Activated CD4-positive, alpha-beta T cell treated with anti-CD3 and anti-CD28 coated beads for 1 hour (primary cell): ENCODE results near the gene FBXO10.
"Not testable (repeated sequence)": the region's sequence is repeated elsewhere in the genome, so short reads cannot be mapped to it uniquely, and the experiment has no call there.

Source experiments
- DNase-seq: peaks from one replicate; pipeline ENCODE4 v3.0.0-alpha.2; 2020

Gene FBXO10

DNA sequence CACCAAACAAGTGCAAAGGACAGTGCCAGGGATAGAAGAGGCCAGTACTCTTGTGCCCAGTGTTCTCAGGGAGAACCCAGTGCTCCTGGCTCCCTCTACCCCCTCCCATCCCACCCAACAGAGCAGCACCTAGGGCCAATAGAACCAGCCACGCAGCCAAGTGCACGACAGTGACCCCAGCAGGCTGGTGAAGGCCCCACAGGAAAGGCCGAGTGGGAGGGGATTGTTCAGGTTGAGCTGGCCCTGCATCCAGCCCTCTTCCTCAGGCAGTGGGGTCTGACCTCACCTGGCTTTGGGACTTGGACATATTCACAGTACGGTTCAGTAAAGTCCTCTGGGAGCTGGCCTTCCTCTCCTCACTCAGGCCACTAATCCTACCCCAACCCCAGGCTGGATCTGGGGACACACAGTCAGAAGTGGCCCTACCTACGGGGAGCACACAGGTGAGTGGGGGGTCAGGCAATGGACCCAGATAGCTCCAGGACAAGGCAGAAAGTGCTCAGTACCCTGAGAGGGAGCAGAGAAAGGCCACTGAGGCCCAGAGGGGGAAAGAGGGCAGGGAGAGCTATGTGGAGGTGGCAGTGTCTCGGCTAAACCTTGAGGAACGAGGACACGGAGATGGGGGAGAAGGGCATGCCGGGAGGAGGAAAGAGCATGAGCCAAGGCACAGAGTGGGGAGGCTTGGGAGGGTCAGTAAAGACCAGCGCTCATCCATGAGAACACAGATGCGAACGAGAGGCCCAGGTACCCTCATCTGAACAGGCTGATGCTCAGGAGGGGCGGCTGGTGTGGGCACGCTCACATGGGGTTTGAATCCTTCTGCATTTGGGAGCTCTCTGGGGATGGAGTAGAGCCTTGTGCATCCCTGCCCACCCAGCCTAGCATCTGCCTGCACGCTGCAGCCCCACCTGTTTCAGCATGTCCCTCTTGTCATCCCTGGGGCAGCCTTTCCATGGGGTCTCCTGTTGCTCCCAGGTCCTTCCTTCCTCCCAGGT is 64.9 kb downstream of the FBXO10 start:
- no peak for DNase-seq

DNA sequence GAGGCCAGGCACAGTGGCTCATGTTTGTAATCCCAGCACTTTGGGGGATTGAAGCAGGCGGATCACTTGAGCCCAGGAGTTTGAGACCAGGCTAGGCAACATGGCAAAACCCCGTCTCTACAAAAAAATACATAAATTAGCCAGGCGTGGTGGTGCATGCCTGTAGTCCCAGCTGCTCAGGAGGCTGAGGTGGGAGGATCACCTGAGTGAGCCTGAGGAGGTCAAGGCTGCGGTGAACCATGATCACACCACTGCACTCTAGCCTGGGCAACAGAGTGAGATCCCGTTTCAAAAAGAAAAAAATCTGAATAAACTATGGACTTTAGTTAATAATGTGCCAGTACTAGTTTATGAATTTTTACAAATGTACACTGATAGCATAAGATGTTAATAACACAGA is 66.1 kb downstream of the FBXO10 start:
- DNase-seq, result not testable (repeated sequence)

DNA sequence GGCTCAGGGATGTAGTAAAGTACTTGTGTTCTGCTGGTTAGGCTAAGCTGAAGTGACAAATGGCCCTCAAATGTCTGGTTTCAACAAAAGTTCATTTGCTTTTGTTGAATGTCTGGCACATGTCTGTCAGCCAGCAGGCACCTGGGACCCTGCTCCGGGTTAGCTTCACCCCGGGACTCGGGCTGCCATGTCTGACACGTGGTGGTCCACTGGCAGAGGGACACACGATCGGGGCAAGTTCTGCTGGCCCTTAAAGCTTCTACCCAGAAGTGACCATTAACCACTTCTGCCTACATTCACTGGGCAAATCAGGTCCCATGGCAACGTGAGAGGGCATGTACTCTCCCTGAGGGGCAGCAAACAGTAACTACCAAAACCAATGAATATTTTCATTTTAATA is 66.6 kb downstream of the FBXO10 start:
- no peak for DNase-seq

DNA sequence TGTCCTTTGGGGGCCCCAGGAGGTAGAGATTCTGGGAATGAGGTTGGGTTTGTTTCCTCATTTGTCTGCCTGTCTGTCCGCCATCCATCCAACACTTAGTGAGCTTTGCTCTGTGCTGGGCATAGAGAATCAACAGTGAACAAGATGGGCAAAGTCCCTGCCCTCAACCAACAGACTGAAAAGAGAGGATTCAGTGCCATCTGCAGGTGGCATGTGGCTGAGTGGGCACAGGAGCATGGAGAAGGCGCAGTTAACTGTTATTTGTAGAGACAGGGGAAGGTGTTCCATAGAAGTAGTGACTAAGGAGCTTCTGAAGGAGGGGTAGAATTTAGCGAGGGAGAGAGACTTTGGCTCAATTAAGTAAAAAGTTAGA is 67.4 kb downstream of the FBXO10 start:
- DNase-seq, result no peak

DNA sequence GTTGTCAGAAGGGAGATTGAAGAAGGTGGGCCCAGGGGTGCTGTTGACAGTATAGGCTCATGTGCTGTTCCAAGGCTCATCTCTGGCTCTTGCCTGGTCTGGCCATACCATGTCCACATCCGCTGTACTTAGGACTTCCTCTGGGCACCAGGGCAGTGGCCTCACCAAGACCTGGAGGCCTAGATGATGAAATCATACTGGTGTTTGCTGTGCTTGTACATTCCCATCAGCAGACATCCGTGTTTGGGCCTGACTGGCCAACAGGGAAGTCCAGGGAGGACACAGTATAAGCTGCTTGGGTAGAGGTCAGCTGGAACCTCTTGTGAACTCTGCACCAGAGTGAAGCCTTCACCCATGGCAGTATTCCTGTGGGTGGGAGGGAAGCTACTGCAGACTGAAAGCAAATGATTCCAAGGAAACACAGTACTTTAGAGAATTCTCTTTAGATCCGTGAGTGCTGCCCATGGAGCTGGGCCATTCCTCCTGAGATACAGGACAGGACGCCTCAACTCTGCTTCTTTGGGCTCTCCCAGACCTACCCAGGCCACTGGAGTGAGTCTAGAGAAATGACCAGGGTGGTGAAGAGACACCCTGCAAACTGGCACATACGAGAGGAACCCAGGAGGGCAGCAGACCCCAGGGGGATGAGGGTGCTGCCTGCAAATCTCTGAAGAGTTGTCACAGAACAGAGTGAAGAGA is 67.9 kb downstream of the FBXO10 start:
- no peak for DNase-seq

DNA sequence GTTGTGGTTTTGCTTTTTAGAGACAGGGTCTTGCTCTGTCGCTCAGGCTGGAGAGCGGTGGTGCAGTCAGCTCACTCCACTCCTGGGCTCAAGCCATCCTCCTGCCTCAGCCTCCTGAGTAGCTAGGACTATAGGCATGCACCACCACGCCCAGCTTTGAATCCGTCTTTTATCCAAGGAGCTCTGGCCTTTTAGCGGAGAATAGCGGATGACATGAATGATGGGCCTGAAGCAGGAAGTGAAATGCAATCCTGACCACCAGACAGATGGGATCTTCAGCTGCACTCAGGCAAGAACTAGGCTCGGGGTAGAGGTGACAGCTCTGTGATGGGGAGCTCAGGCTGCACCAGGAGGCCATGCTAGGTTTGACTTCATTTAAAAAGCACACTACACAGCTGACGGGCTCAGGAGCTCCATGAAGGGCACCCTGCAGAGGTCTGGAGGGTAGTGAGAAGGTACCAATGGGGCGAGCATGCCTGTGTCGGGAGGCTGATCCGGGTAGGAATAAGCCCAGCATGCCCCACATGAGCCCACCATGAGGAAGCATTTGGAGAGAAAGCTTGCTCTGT is 68.5 kb downstream of the FBXO10 start:
- DNase-seq, result no peak

DNA sequence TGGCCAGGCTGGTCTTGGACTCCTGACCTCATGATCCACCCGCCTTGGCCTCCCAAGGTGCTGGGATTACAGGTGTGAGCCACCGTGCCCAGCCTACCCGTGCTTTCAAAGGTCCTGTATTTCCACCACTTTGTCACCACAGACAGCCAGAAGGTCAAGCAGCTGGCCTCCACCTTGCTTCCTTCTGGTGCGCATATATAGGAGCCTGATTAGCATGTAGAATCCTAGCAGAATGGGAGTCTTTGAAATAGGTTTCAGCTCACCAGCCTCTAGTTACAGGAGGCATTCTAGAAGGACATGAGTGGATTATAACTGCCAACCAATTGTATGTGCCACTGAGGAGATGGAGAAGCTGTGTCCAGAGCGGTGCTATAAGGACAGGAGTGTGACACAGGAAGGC is 71.6 kb downstream of the FBXO10 start:
- no peak for DNase-seq

DNA sequence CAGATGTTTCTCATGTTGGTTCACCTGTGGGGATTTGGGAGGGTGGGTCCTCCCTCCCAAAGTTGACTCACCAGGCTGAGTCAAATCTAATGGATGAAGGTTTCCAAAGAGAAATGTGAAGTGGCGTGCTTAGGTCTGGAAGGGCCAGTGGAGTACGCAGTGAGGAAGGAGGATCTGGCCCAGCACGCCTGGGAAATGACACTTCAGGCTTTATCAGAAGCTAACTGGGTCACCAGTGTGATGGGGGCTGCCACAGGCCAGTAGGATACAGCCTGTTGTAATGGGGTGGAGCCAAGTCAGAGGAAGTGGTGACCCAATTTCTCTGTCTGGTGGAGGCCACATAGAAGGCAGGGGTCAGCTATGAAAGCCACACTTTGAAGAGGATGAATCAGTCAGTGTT is 72.4 kb downstream of the FBXO10 start:
- no peak for DNase-seq

DNA sequence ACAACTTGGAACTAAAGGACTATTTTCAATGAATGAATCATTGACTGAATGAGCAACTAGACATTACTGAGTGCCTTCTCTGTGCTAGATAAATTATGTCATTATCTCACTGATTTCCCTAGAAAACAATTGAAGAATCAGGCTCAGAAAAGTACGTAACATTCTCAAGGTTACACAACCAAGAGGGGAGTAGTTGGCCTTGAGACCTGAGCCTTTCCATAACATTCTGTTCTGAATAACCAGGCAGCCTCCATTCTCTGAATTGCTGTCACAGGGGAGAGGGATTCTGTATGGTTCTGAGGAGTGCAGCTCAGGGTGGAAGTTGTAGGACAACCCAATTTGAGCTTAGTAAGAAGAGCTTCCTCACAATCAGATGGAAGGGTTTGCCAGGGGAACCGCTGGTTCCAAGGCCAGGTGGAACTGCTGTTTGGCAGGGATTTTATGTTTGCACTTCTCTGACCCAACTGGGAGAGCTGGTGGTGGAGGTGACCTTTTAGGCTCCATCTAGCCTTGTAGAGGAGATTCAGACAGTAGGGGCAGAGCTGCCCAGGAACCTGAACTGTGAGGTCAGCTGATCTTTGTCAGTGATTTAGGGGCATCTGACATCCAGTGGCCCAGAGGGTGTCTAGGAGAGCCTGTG is 74.1 kb downstream of the FBXO10 start:
- no peak for DNase-seq

DNA sequence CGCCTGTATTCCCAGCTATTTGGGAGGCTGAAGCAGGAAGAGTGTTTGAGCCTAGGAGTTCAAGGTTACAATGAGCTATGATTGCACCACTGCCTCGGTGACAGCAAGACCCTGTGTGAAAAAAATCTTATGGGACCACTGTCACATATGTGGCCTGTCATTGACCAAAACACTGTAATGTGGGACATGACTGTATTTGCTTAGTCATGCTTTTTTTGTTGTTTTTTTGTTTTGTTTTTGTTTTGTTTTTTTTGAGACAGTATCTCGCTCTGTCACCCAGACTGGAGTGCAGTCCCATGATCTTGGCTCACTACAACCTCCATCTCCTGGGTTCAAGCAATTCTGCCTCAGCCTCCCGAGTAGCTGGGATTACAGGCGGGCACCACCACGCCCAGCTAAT is 76.9 kb downstream of the FBXO10 start:
- no peak for DNase-seq

DNA sequence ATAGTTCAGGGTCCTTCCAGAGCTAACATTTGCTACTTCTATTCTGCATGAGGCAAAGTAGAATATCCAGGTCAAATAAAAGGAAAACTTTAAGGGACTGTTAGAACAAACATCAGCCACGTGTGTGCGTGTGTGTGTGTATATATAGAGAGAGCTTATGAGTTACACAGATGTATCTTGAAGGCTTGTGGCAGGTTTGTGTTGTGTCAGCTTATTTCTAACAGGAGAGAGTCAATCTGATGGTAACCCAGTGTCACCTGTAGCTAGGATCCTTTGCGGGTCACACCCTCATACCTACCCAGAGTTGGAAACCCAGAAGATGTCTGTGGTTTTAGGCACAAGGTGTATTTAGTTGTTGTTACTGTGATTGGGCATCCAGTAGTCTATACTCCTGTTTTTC is 77.7 kb downstream of the FBXO10 start:
- no peak for DNase-seq

DNA sequence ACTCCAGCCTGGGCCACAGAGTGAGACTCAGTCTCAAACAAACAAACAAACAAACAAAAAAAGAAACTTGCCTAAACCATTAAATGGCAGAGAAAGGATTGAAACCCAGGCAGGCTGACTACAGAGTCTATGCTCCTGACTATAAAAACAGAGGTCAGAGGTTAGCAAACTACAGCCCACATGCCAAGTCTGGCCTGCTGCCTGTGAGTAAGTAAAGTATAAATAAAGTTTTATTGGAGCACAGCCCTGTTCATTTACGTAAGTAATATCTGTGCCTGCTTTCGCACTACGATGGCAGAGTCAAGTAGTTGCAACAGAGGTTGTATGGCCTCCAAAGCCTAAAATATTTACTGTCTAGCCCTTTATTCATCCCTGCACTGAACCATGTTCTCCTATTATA is 78.9 kb downstream of the FBXO10 start:
- DNase-seq, result no peak

DNA sequence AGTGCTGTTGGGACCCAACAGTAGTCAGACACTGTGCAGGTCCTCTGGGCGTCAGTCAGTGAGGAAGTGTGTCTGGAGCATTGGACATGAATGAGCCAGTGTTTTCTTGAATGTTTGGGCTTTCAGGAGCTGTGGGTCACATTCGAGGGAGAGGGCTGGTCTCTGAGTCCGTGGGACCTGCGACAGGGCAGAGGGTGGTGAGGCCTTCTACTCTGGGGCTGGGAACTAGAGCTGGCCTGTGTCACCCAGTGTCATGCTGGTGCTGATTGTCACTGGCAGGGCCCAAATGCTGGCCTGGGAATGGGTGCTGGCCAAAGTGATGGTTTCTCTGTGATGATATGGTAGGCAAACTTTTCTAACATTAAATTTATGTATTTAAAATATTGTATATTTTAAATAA is 80.2 kb downstream of the FBXO10 start:
- DNase-seq, result no peak

DNA sequence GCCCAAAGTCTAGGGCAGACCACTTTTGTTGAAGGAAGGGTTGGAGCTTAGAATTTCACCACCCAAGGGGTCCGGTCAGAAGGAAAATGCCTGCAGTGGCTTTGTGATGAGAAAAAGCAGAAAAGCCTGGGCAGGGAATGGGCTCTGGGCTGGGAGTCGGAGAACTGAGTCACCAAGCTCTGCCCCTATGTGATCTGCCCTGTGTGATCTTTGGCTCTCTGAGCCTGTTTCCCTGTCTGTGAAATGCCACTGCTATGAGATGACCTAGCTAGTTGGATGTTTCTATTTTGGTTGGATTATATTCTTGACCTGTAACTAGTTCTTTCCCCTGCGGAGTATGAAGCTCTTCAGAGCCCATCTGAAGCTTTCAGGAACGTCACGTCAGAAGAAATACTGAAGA is 80.6 kb downstream of the FBXO10 start:
- no peak for DNase-seq

DNA sequence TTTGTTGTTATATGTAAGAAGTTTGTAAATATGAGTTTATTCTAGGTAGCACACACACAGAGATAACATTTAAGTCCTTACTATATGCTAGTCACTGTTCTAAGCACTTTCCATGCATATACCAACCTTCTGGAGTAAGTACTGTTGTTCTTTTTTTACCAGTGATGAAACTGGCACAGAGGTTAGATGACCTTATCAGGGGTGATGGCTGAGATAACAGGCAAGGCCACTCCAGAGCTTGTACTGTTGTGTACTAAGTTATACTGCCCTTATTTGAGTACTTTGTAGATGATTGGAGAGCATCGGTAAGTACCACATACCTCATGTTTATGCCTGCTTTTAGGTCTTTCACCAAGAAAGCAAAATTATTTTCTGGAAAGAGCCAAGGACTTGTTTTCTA is 84.2 kb downstream of the FBXO10 start:
- DNase-seq, result no peak

DNA sequence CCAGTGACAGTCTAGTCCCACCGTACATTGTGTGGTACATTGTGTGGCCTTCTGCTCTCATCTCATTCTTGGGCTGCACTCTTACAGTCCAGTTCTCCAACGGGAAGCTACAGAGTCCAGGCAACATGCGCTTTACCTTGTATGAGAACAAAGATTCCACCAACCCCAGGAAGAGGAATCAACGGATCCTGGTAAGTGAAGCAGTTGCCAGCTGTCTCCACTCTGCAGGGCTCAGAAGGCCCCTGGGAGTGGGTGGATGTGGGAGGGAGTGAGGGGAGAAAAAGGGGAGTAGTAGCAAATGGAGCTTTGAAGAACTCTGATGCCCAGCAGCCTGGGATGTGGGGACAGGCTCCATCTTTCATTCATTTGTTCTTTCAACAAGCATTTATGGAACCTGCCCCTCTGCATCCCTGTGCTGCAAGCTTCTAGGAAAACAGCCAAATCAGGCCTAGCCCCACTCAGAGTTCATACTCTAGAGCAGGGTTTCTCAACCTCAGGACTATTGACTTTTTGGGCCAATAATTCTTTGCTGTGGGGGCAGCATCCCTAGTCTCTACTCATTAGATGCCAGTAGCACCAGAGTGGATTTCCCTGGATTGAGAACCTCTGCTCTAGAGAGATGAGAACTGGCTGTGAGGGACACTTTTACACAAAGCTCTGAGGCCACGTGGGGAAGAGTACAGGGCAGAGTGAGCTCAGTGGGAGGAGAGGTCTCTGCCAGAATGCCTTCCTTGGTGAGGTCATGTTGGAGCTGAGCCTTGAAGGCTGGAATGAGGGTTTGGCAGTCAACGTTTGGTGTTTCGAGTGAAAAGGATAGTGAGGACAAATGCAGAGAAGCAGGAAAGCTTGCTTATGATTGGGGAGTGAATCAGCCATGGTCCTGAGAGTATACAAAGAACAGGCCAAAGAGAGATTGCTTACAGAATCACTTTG is 89.3 kb downstream of the FBXO10 start:
- DNase-seq, result no peak

DNA sequence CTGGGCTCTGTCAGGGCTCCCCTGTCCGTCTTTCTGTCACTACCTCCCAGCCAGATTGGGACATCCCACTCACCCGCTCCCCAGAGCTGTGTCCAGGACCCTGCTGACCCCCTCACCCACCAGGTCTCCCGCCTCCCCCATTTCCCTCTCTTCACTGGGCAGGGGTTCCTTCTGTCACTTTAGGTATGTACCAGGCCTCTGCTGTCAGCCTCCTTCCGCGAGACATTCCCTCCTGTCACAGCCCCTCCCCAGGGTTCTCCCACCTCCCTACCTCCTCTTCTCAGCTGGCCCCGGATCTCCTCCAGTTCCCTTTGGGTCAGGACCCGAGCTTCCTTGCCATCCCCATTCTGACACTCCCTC is 89.9 kb downstream of the FBXO10 start:
- no peak for DNase-seq

DNA sequence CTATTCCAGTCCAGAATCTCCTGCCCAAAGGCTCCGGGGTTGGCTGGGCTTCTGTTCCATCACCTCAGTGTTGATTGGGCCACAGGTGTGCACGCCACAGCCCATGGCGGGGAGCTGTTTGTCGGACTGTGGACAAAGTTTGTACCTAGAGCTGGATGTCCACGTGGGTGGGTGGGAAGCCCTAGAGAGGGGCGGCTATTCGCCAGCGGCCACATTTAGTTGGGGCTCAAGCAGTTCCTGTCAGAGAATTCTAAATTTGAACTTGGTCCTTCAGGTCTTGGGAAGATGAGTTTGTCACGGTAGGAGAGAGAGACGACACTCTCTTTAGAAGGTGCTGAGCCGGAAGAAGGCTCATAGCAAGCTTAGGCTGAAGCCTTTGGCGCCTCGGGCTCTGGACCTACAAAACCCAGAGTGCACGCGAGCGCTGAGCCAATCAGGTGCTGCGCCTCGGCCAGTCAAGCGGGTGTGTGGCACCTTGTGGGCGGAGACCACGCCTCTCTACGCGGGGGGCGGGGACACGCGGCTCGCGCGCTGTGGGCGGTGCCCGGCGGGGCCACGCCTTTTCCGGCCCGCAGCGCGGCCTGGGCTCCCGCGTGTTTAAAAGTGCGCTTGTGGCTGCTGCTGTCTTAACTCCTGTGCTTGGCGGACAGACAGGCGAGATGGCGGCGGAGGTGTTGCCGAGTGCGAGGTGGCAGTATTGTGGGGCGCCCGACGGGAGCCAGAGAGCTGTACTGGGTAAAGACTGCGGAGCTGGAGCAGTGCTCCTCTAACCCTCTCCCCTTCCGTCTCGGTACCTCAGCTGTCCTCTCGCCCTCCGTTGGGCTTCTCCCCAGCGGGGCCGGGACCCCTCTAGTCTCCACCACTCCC is 90.6 kb downstream of the FBXO10 start, which contains the start of gene POLR1E:
TSS of gene POLR1E (plus strand) at position 560 of the 867 bp plus-strand sequence. CDS start at position 660, 100 bp downstream.
- peak; percentile 96 for DNase-seq

DNA sequence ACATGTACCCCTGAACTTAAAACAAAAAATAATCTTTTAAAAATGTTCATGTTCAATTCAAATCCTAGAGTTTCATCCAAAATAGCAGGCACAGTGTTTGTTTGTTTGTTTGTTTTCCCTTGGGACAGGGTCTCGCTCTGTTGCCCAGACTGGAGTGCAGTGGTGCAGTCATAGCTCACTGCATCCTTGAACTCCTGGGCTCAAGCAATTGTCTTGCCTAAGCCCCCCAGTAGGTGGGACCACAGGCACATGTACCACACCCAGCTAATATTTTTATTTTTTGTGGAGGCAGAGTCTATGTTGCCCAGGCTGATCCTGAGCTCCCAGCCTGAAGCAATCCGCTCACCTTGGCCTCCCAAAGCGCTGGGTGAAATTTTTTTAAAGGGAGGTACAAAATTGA is 95.4 kb downstream of the FBXO10 start:
- no peak for DNase-seq

DNA sequence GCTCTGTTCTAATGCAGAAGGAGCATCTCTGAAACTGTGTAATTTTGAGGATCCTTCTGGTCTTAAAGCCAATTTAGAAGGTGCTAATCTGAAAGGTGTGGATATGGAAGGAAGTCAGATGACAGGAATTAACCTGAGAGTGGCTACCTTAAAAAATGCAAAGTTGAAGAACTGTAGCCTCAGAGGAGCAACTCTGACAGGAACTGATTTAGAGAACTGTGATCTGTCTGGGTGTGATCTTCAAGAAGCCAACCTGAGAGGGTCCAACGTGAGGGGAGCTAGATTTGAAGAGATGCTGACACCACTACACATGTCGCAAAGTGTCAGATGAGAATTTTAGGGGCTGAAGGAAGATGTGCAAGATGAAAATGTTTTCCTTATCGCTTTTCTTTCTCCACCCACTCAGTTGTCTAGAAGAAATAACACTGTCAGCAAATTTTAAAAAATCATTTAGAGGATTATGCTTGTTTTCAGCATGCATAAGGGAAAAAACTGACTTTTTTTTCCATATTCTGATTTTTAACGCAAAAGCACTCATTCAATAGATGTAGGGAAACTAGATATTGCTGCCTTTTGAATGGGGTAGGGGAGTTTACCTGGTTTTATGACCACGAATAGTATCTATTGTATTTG is 98.1 kb downstream of the FBXO10 start:
- DNase-seq, result not testable (repeated sequence)

DNA sequence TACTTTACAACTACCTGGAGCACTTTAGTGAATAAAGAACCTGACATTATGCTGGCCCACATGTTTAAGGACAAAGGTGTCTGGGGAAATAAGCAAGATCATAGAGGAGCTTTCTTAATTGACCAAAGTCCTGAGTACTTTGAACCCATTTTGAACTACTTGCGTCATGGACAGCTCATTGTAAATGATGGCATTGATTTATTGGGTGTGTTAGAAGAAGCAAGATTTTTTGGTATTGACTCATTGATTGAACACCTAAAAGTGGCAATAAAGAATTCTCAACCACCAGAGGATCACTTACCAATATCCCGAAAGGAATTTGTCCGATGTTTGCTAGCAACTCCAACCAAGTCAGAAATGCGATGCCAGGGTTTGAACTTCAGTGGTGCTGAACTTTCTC is 98.7 kb downstream of the FBXO10 start:
- DNase-seq, result not testable (repeated sequence)
